HEK293T (cell line): Measurements from ENCODE around the gene DYNC2I2.

Source experiments
- CTCF ChIA-PET: fragments of 350-600 bp; formaldehyde crosslinking; extraction: SDS; loops from one replicate; lab custom pipeline; 2021; ENCODE audit warnings: antibody characterized with exemption, inconsistent platforms; lab: Yijun Ruan, JAX
- POLR2A ChIA-PET: fragments of 350-600 bp; formaldehyde crosslinking; extraction: SDS; loops from one replicate; lab custom pipeline; 2020; ENCODE audit warnings: antibody characterized with exemption, inconsistent platforms; lab: Yijun Ruan, JAX
- DNase-seq: peaks from one replicate; pipeline ENCODE4 v3.0.0; 2012; ENCODE audit warnings: mixed read lengths; ENCODE audit errors: extremely low spot score
- ARNT ChIP-seq: fragments of 450-650 bp; IDR thresholded peaks from 2 replicates; pipeline ENCODE4 v1.6.1; 2017; ENCODE audit warnings: mild to moderate bottlenecking
- BHLHE40 ChIP-seq: fragments of 450-650 bp; IDR thresholded peaks from 2 replicates; pipeline ENCODE4 v1.6.1; 2016; ENCODE audit warnings: mild to moderate bottlenecking, moderate library complexity, borderline replicate concordance
- CTBP1 ChIP-seq: fragments of 450-650 bp; IDR thresholded peaks from 2 replicates; pipeline ENCODE4 v1.6.1; 2016; ENCODE audit warnings: borderline replicate concordance
- ELF4 ChIP-seq: fragments of 450-650 bp; IDR thresholded peaks from 2 replicates; pipeline ENCODE4 v1.6.1; 2017; ENCODE audit warnings: antibody characterized with exemption
- FOXA1 ChIP-seq: fragments of 450-650 bp; IDR thresholded peaks from 2 replicates; pipeline ENCODE4 v1.6.1; 2016; ENCODE audit warnings: mild to moderate bottlenecking
- FOXK2 ChIP-seq: fragments of 450-650 bp; IDR thresholded peaks from 2 replicates; pipeline ENCODE4 v1.6.1; 2016; ENCODE audit warnings: mild to moderate bottlenecking
- FOXM1 ChIP-seq: fragments of 450-650 bp; IDR thresholded peaks from 2 replicates; pipeline ENCODE4 v1.6.1; 2017; ENCODE audit warnings: mild to moderate bottlenecking, borderline replicate concordance
- HDGF ChIP-seq: fragments of 450-650 bp; IDR thresholded peaks from 2 replicates; pipeline ENCODE4 v1.6.1; 2017; ENCODE audit warnings: antibody characterized with exemption, borderline replicate concordance
- L3MBTL2 ChIP-seq: fragments of 450-650 bp; conservative IDR thresholded peaks from 2 replicates; pipeline ENCODE4 v1.6.1; 2016; ENCODE audit warnings: mild to moderate bottlenecking
- LEF1 ChIP-seq: fragments of 450-650 bp; IDR thresholded peaks from 2 replicates; pipeline ENCODE4 v1.6.1; 2017; ENCODE audit warnings: mild to moderate bottlenecking, borderline replicate concordance
- NFRKB ChIP-seq: fragments of 450-650 bp; IDR thresholded peaks from 2 replicates; pipeline ENCODE4 v1.6.1; 2016; ENCODE audit warnings: mild to moderate bottlenecking, moderate library complexity
- PKNOX1 ChIP-seq: fragments of 450-650 bp; IDR thresholded peaks from 2 replicates; pipeline ENCODE4 v1.6.1; 2016
- SP1 ChIP-seq: fragments of 450-650 bp; IDR thresholded peaks from 2 replicates; pipeline ENCODE4 v1.6.1; 2017
- SUZ12 ChIP-seq: fragments of 450-650 bp; IDR thresholded peaks from 2 replicates; pipeline ENCODE4 v1.6.1; 2016; ENCODE audit warnings: mild to moderate bottlenecking
- TARDBP ChIP-seq: fragments of 450-650 bp; IDR thresholded peaks from 2 replicates; pipeline ENCODE4 v1.6.1; 2016
- ZNF384 ChIP-seq: fragments of 450-650 bp; IDR thresholded peaks from 2 replicates; pipeline ENCODE4 v1.6.1; 2016

Gene DYNC2I2

GRCh38 chr9:128634111-128634510 lies 22.5 kb downstream of the DYNC2I2 start:
- TF ChIP-seq LEF1 = no peak
- no peak for TF ChIP-seq ARNT
- TF ChIP-seq TARDBP = no peak
- ChIA-PET CTCF (no interaction called here), POLR2A (no interaction called here)
- DNase-seq = no peak

GRCh38 chr9:128633601-128634000 lies 23.0 kb downstream of the DYNC2I2 start:
- ChIA-PET POLR2A (no interaction called here), CTCF (no interaction called here)
- no peak for DNase-seq
- TF ChIP-seq CTBP1 = no peak
- no peak for TF ChIP-seq BHLHE40
- no peak for TF ChIP-seq SUZ12
- no peak for TF ChIP-seq LEF1
- no peak for TF ChIP-seq PKNOX1
- TF ChIP-seq ELF4 = no peak
- no peak for TF ChIP-seq FOXA1
- TF ChIP-seq TARDBP = no peak
- no peak for TF ChIP-seq FOXM1
- no peak for TF ChIP-seq FOXK2
- no peak for TF ChIP-seq HDGF
- no peak for TF ChIP-seq ARNT
- no peak for TF ChIP-seq SP1
- no peak for TF ChIP-seq L3MBTL2

GRCh38 chr9:128633057-128633456 lies 23.6 kb downstream of the DYNC2I2 start:
- ChIA-PET POLR2A (no interaction called here), CTCF (no interaction called here)
- TF ChIP-seq PKNOX1 = no peak
- TF ChIP-seq BHLHE40 = no peak
- TF ChIP-seq CTBP1 = no peak
- TF ChIP-seq L3MBTL2 = no peak
- no peak for DNase-seq

GRCh38 chr9:128632486-128632885 lies 24.2 kb downstream of the DYNC2I2 start:
- DNase-seq = no peak
- ChIA-PET POLR2A (no interaction called here), CTCF (no interaction called here)
- TF ChIP-seq SUZ12 (no peak), FOXM1 (no peak), SP1 (no peak), TARDBP (no peak), NFRKB (no peak), HDGF (no peak), ARNT (no peak), L3MBTL2 (no peak), PKNOX1 (no peak)

GRCh38 chr9:128632066-128632465 lies 24.6 kb downstream of the DYNC2I2 start:
- CTCF ChIA-PET = no interaction called here
- POLR2A ChIA-PET = no interaction called here
- DNase-seq = no peak
- no peak for TF ChIP-seq PKNOX1
- TF ChIP-seq NFRKB = no peak
- TF ChIP-seq FOXK2 = no peak
- TF ChIP-seq FOXA1 = no peak
- no peak for TF ChIP-seq LEF1
- no peak for TF ChIP-seq CTBP1
- TF ChIP-seq L3MBTL2 = no peak
- no peak for TF ChIP-seq ELF4
- TF ChIP-seq FOXM1 = no peak
- TF ChIP-seq TARDBP = no peak
- no peak for TF ChIP-seq ZNF384
- TF ChIP-seq ARNT = no peak
- no peak for TF ChIP-seq SUZ12
- TF ChIP-seq SP1 = no peak
- no peak for TF ChIP-seq BHLHE40
- no peak for TF ChIP-seq HDGF

GRCh38 chr9:128631636-128632035 lies 25.0 kb downstream of the DYNC2I2 start:
- POLR2A ChIA-PET = no interaction called here

More at GRCh38 chr9:128631636-128632035, 25.0 kb downstream of the DYNC2I2 start:
- DNase-seq = no peak
- CTCF ChIA-PET = no interaction called here
- TF ChIP-seq FOXA1 = no peak
- TF ChIP-seq TARDBP = no peak
- TF ChIP-seq PKNOX1 = no peak
- TF ChIP-seq FOXM1 = no peak
- no peak for TF ChIP-seq SP1
- no peak for TF ChIP-seq CTBP1
- no peak for TF ChIP-seq FOXK2
- TF ChIP-seq LEF1 = no peak
- TF ChIP-seq NFRKB = no peak
- no peak for TF ChIP-seq ELF4
